ENCODE results near the gene ATP2B2. TPM values are rescaled to one million over a fixed set of nuclear protein-coding genes. Genes with fewer than 3 reads are reported as not detected.

ATP2B2 gene
- total and polyA plus RNA-seq, 2 donors from 2014 or later = 0.19 to 0.22 TPM

DNA sequence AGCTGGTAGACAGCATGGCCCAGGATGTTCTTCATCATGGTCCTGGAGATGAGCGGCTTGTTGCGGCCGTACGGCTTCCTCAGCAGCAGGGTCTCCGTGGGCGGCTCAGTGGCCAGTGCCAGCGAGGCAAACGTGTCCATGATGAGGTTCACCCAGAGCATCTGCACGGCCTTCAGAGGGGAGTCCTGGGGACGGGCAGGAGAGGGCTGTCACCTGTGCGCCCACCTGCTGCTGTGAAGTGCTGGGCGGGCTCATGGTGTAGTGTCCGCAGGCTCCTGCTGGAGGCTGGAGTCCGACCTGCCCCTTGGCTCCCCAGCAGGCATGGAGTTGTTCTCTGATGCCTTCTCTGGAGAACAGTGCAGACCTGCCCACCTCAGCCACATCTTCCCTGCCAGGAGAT is 162.6 kb downstream of the ATP2B2 start:
- DNase-seq (peak in 1 of 5 donors; percentile 61), FAIRE-seq (no peak)
- no peaks in the 10 kb centered on the region for H3K36me3 ChIP-seq (ENCODE audit: control insufficient read depth in 2 of 3, insufficient read depth in 3 of 3, low read length in 3 of 3)
- H3K9me3 ChIP-seq (ENCODE audit: control insufficient read depth in 2 of 3, insufficient read depth in 1 of 3, low read length in 3 of 3) = no peaks in the 10 kb centered on the region
- H3K27me3 ChIP-seq (ENCODE audit: control insufficient read depth, insufficient read depth, low read length) = no peaks in the 10 kb centered on the region
- H3K9ac ChIP-seq (ENCODE audit: low read length in 3 of 3) = no peak overlapping the region
- H3K27ac ChIP-seq (ENCODE audit: low read depth in 2 of 2, low read length in 2 of 2) = no peak overlapping the region
- peaks cover 0 to 3% (median 0%) of the 10 kb centered on the region in 3 donors for H3K4me1 ChIP-seq (ENCODE audit: control insufficient read depth in 2 of 3, insufficient read depth in 2 of 3, low read depth in 1 of 3, low read length in 3 of 3)
- intact Hi-C loops (cut with DNase I) = no loop called here
- TF ChIP-seq, protein P1, sequence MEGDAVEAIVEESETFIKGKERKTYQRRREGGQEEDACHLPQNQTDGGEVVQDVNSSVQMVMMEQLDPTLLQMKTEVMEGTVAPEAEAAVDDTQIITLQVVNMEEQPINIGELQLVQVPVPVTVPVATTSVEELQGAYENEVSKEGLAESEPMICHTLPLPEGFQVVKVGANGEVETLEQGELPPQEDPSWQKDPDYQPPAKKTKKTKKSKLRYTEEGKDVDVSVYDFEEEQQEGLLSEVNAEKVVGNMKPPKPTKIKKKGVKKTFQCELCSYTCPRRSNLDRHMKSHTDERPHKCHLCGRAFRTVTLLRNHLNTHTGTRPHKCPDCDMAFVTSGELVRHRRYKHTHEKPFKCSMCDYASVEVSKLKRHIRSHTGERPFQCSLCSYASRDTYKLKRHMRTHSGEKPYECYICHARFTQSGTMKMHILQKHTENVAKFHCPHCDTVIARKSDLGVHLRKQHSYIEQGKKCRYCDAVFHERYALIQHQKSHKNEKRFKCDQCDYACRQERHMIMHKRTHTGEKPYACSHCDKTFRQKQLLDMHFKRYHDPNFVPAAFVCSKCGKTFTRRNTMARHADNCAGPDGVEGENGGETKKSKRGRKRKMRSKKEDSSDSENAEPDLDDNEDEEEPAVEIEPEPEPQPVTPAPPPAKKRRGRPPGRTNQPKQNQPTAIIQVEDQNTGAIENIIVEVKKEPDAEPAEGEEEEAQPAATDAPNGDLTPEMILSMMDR (IDR thresholded peaks at IDR 0.05; ENCODE audit: borderline replicate concordance, extremely low read depth, insufficient read depth) = no peak
- H3K4me3 ChIP-seq (ENCODE audit: low read length in 3 of 3) = no peak overlapping the region

DNA sequence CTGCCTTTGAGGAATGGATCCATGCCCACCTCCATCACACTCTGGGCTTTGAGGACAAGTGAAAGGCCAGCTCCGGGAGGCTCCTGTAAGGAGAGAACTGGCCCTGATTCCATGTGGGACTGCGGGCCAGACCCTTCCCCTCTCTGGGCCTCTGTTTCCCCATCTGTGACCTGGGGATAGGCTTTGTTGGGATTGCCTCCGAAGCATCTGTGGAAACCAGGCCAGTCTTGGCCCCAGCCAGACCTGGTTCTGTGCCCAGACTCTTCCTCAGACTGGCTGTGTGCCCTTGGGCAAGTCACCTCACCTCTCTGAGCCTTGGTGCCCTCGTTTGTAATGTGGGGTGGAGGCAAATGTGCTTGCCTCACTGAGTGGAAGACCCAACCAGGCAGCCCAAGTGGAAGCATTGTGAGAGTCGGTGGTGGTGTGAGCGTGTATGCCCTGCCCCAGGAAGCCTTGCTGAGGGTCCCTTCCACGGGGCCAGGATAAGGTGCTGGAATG is 163.4 kb downstream of the ATP2B2 start:
- H3K4me3 ChIP-seq (ENCODE audit: low read length in 3 of 3) = no peak overlapping the region
- no peak for DNase-seq
- no peaks in the 10 kb centered on the region for H3K9me3 ChIP-seq (ENCODE audit: control insufficient read depth in 2 of 3, insufficient read depth in 1 of 3, low read length in 3 of 3)
- no peak overlapping the region for H3K9ac ChIP-seq (ENCODE audit: low read length in 3 of 3)
- H3K36me3 ChIP-seq (ENCODE audit: control insufficient read depth in 2 of 3, insufficient read depth in 3 of 3, low read length in 3 of 3) = no peaks in the 10 kb centered on the region
- H3K27me3 ChIP-seq (ENCODE audit: control insufficient read depth, insufficient read depth, low read length) = no peaks in the 10 kb centered on the region
- H3K27ac ChIP-seq (ENCODE audit: low read depth in 2 of 2, low read length in 2 of 2) = no peak overlapping the region
- FAIRE-seq = no peak
- TF ChIP-seq, protein P1 (IDR thresholded peaks at IDR 0.05; ENCODE audit: borderline replicate concordance, extremely low read depth, insufficient read depth) = no peak
- H3K4me1 ChIP-seq (ENCODE audit: control insufficient read depth in 2 of 3, insufficient read depth in 2 of 3, low read depth in 1 of 3, low read length in 3 of 3) = peaks cover 0 to 3% (median 0%) of the 10 kb centered on the region in 3 donors
- intact Hi-C loops (cut with DNase I) = no loop called here

DNA sequence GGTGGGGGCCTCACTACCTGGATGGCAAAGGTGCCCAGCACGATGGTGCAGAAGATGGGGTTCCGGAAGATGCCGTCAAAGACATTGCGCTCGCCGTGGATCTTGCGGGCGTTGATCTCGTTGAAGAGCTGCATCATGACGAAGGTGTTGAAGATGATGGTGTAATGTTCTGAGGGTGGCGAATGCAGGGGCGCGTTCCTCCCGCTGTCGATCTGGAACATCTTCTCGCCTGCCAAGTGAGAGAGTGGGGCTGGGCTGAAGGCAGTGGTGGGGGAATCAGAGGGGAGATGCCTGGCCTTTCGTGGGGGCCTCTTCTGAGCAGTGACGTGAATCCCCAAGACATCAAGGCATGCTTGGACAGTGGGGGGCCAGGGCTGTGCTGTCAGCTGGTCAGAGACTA is 164.9 kb downstream of the ATP2B2 start:
- Histone ChIP-seq H3K9me3 (ENCODE audit: control insufficient read depth in 2 of 3, insufficient read depth in 1 of 3, low read length in 3 of 3) (no peaks in the 10 kb centered on the region), H3K27me3 (ENCODE audit: control insufficient read depth, insufficient read depth, low read length) (no peaks in the 10 kb centered on the region), H3K36me3 (ENCODE audit: control insufficient read depth in 2 of 3, insufficient read depth in 3 of 3, low read length in 3 of 3) (no peaks in the 10 kb centered on the region), H3K4me3 (ENCODE audit: low read length in 3 of 3) (no peak overlapping the region), H3K9ac (ENCODE audit: low read length in 3 of 3) (no peak overlapping the region), H3K27ac (ENCODE audit: low read depth in 2 of 2, low read length in 2 of 2) (no peak overlapping the region), H3K4me1 (ENCODE audit: control insufficient read depth in 2 of 3, insufficient read depth in 2 of 3, low read depth in 1 of 3, low read length in 3 of 3) (peaks cover 0 to 3% (median 0%) of the 10 kb centered on the region in 3 donors)
- no peak for DNase-seq
- intact Hi-C loops (cut with DNase I) = no loop called here
- TF ChIP-seq, protein P1 (IDR thresholded peaks at IDR 0.05; ENCODE audit: borderline replicate concordance, extremely low read depth, insufficient read depth) = no peak
- no peak for FAIRE-seq

DNA sequence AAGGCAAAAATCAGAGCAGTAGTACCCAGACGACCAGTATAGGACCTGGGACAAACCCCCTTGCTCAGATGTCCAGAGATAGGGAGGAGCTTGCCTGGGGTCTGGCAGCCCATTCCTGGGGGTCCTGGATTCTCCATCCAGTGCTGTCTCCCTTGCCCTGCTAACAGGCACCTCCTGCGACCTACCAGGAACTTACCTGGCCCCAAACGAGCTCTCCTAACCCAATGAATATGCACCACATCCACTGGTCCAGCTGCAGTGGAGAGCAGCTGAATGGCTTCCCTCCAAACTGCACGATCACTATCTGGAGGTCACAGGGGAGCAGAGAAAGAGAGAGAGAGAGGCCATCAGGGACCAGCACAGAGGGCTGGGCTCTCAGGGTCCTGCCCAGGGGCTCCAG is 165.3 kb downstream of the ATP2B2 start:
- intact Hi-C loops (cut with DNase I) = no loop called here
- H3K36me3 ChIP-seq (ENCODE audit: control insufficient read depth in 2 of 3, insufficient read depth in 3 of 3, low read length in 3 of 3) = no peaks in the 10 kb centered on the region
- H3K4me1 ChIP-seq (ENCODE audit: control insufficient read depth in 2 of 3, insufficient read depth in 2 of 3, low read depth in 1 of 3, low read length in 3 of 3) = peaks cover 0 to 3% (median 0%) of the 10 kb centered on the region in 3 donors
- no peak overlapping the region for H3K9ac ChIP-seq (ENCODE audit: low read length in 3 of 3)
- H3K27ac ChIP-seq (ENCODE audit: low read depth in 2 of 2, low read length in 2 of 2) = no peak overlapping the region
- no peak overlapping the region for H3K4me3 ChIP-seq (ENCODE audit: low read length in 3 of 3)
- no peaks in the 10 kb centered on the region for H3K27me3 ChIP-seq (ENCODE audit: control insufficient read depth, insufficient read depth, low read length)
- TF ChIP-seq, protein P1 (IDR thresholded peaks at IDR 0.05; ENCODE audit: borderline replicate concordance, extremely low read depth, insufficient read depth) = no peak
- DNase-seq (no peak), FAIRE-seq (no peak)
- H3K9me3 ChIP-seq (ENCODE audit: control insufficient read depth in 2 of 3, insufficient read depth in 1 of 3, low read length in 3 of 3) = no peaks in the 10 kb centered on the region

All from kidney (tissue), 14 donors.